Thyroid gland (tissue), 4 donors: ENCODE data around the gene UBAP1. TPM values are rescaled to one million over a fixed set of nuclear protein-coding genes. Genes with fewer than 3 reads are reported as not detected.
"Not testable (repeated sequence)": the region's sequence is repeated elsewhere in the genome, so short reads cannot be mapped to it uniquely, and the experiment has no call there.

Experiments used
- DNase-seq, 2 donors: peaks; one replicate each; pipeline ENCODE4 v3.0.0-alpha.2; 2019
- H3K27ac ChIP-seq, 3 donors: fragments of 200-600 bp; sonication (generic); 1 replicate in 2 of 3; 2 replicates in 1 of 3; pipeline ENCODE4 v1.5.1; 2016 to 2019; ENCODE audit warnings: mild to moderate bottlenecking in 1 of 3, moderate library complexity in 1 of 3
- H3K27me3 ChIP-seq: fragments of 200-600 bp; sonication (generic); one replicate; pipeline ENCODE4 v1.5.1; 2019
- H3K36me3 ChIP-seq, 2 donors: fragments of 200-600 bp; sonication (generic); one replicate each; pipeline ENCODE4 v1.5.1; 2016 to 2019
- H3K4me1 ChIP-seq, 2 donors: fragments of 200-600 bp; sonication (generic); one replicate each; pipeline ENCODE4 v1.5.1; 2017 to 2019
- H3K4me3 ChIP-seq, 3 donors: fragments of 200-600 bp; sonication (generic); replicated peaks in 1 of 3; 1 replicate in 2 of 3; 2 replicates in 1 of 3; pipeline ENCODE4 v1.5.1; 2016; ENCODE audit warnings: mild to moderate bottlenecking in 1 of 3
- H3K9me3 ChIP-seq: fragments of 200-600 bp; sonication (generic); one replicate; pipeline ENCODE4 v1.5.1; 2017
- CTCF ChIP-seq, 6 experiments: fragments of 200-600 bp in 3 of 6; fragments of 450-650 bp in 3 of 6; sonication (generic) in 3 of 6; IDR thresholded peaks; one replicate each; pipeline ENCODE4 v1.5.1; 2016 to 2019; ENCODE audit warnings: antibody characterized with exemption in 6 of 6, mild to moderate bottlenecking in 2 of 6, inconsistent platforms in 1 of 6, moderate library complexity in 1 of 6
- POLR2A ChIP-seq, 2 donors: fragments of 450-650 bp; IDR thresholded peaks; one replicate each; pipeline ENCODE4 v1.6.1; 2017; ENCODE audit warnings: antibody characterized with exemption in 2 of 2, mild to moderate bottlenecking in 2 of 2, moderate library complexity in 1 of 2
- WGBS, 2 donors: methylation state at CpG; one replicate each; pipeline ENCODE4 v1.1.5; 2017; 5-methylcytosine and 5-hydroxymethylcytosine counted together
- intact Hi-C: fragments of 100-400 bp; cut with DNase I; formaldehyde crosslinking; loops from one replicate; pipeline ENCODE4 v1.15.1; 2023
- total RNA-seq, 4 donors: library from RNA; depleted of rRNA; stranded (reverse); fragments of >200 nt; gene quantifications; one replicate each; pipeline ENCODE4 v1.2.3, GENCODE V29; 2016

The UBAP1 gene
- total RNA-seq, 4 donors from 2014 or later = 41.3 to 50.5 (median 44.8) TPM

- no peak for DNase-seq
- H3K27ac ChIP-seq = no peak overlapping the region
- 91 to 100% methylated on average over 1 of the region's 1 CpG for WGBS, 2 donors
- H3K27me3 ChIP-seq = no peaks in the 10 kb centered on the region
- no peak for TF ChIP-seq POLR2A (IDR thresholded peaks at IDR 0.05)
- TF ChIP-seq CTCF (IDR thresholded peaks at IDR 0.05) = no peak
- H3K4me3 ChIP-seq = no peak overlapping the region
- intact Hi-C loops = no loop called here
- no peaks in the 10 kb centered on the region for H3K4me1 ChIP-seq
- no peaks in the 10 kb centered on the region for H3K9me3 ChIP-seq
- peaks cover 11 to 13% of the 10 kb centered on the region in 2 donors for H3K36me3 ChIP-seq
Measured at GRCh38 chr9:34233672-34234071, 54.8 kb downstream of the UBAP1 start.

GRCh38 chr9:34237836-34238235, 59.0 kb downstream of the UBAP1 start:
- Histone ChIP-seq H3K36me3 (peaks cover 20 to 29% of the 10 kb centered on the region in 2 donors), H3K27ac (no peak overlapping the region), H3K27me3 (no peaks in the 10 kb centered on the region), H3K4me1 (peaks cover 0 to 4% of the 10 kb centered on the region in 2 donors), H3K9me3 (no peaks in the 10 kb centered on the region), H3K4me3 (no peak overlapping the region)
- 90 to 92% methylated on average over 4 of the region's 4 CpGs for WGBS, 2 donors
- TF ChIP-seq CTCF (IDR thresholded peaks at IDR 0.05) = no peak
- TF ChIP-seq POLR2A (IDR thresholded peaks at IDR 0.05) = no peak
- no peak for DNase-seq
- intact Hi-C loops = no loop called here

- peaks cover 20 to 30% of the 10 kb centered on the region in 2 donors for H3K36me3 ChIP-seq
- intact Hi-C loops = no loop called here
- no peaks in the 10 kb centered on the region for H3K9me3 ChIP-seq
- 57 to 64% methylated on average over 1 of the region's 1 CpG for WGBS, 2 donors
- H3K27me3 ChIP-seq = no peaks in the 10 kb centered on the region
- peaks cover 0 to 4% of the 10 kb centered on the region in 2 donors for H3K4me1 ChIP-seq
- TF ChIP-seq POLR2A (IDR thresholded peaks at IDR 0.05) (no peak), CTCF (IDR thresholded peaks at IDR 0.05) (no peak)
- H3K4me3 ChIP-seq = no peak overlapping the region
- no peak overlapping the region for H3K27ac ChIP-seq
- no peak for DNase-seq
Measured at GRCh38 chr9:34240006-34240405, 61.2 kb downstream of the UBAP1 start.

- 84 to 85% methylated on average over 2 of the region's 2 CpGs for WGBS, 2 donors
- Histone ChIP-seq H3K9me3 (no peaks in the 10 kb centered on the region), H3K4me3 (no peak overlapping the region), H3K36me3 (peaks cover 14 to 17% of the 10 kb centered on the region in 2 donors), H3K27me3 (no peaks in the 10 kb centered on the region), H3K27ac (no peak overlapping the region), H3K4me1 (peaks cover 0 to 4% of the 10 kb centered on the region in 2 donors)
- TF ChIP-seq CTCF (IDR thresholded peaks at IDR 0.05) = no peak
- TF ChIP-seq POLR2A (IDR thresholded peaks at IDR 0.05) = no peak
- no peak for DNase-seq
- intact Hi-C loops = no loop called here
Measured at GRCh38 chr9:34242830-34243229, 64.0 kb downstream of the UBAP1 start.

GRCh38 chr9:34245212-34245611, 66.4 kb downstream of the UBAP1 start:
- not testable (repeated sequence) for H3K4me1 ChIP-seq

GRCh38 chr9:34246453-34246852, 67.6 kb downstream of the UBAP1 start:
- peaks cover 31 to 33% of the 10 kb centered on the region in 2 donors for H3K36me3 ChIP-seq
- TF ChIP-seq CTCF (IDR thresholded peaks at IDR 0.05) (no peak), POLR2A (IDR thresholded peaks at IDR 0.05) (no peak)

More at GRCh38 chr9:34245212-34245611, 66.4 kb downstream of the UBAP1 start:
- H3K9me3 ChIP-seq, H3K4me3 ChIP-seq, DNase-seq, H3K27me3 ChIP-seq, intact Hi-C loops, H3K27ac ChIP-seq: not testable (repeated sequence)
- peaks cover 23 to 24% of the 10 kb centered on the region in 2 donors for H3K36me3 ChIP-seq
- WGBS, 2 donors = no CpG with 5 or more reads among the region's 2 CpGs

GRCh38 chr9:34247782-34248181, 68.9 kb downstream of the UBAP1 start:
- H3K4me1 ChIP-seq, intact Hi-C loops, H3K9me3 ChIP-seq, H3K27ac ChIP-seq, DNase-seq, H3K27me3 ChIP-seq, H3K4me3 ChIP-seq: not testable (repeated sequence)
- 86 to 88% methylated on average over 4 of the region's 4 CpGs for WGBS, 2 donors
- H3K36me3 ChIP-seq = peaks cover 26 to 31% of the 10 kb centered on the region in 2 donors

More at GRCh38 chr9:34246453-34246852, 67.6 kb downstream of the UBAP1 start:
- 83 to 86% methylated on average over 2 of the region's 2 CpGs for WGBS, 2 donors
- no peak overlapping the region for H3K4me3 ChIP-seq
- intact Hi-C loops = no loop called here
- no peak for DNase-seq
- H3K4me1 ChIP-seq = no peaks in the 10 kb centered on the region
- no peak overlapping the region for H3K27ac ChIP-seq
- H3K27me3 ChIP-seq = no peaks in the 10 kb centered on the region
- H3K9me3 ChIP-seq = no peaks in the 10 kb centered on the region
